ENCODE measurements around the gene NSD2.
"Not testable (repeated sequence)": the region's sequence is repeated elsewhere in the genome, so short reads cannot be mapped to it uniquely, and the experiment has no call there.

Gene NSD2

DNA sequence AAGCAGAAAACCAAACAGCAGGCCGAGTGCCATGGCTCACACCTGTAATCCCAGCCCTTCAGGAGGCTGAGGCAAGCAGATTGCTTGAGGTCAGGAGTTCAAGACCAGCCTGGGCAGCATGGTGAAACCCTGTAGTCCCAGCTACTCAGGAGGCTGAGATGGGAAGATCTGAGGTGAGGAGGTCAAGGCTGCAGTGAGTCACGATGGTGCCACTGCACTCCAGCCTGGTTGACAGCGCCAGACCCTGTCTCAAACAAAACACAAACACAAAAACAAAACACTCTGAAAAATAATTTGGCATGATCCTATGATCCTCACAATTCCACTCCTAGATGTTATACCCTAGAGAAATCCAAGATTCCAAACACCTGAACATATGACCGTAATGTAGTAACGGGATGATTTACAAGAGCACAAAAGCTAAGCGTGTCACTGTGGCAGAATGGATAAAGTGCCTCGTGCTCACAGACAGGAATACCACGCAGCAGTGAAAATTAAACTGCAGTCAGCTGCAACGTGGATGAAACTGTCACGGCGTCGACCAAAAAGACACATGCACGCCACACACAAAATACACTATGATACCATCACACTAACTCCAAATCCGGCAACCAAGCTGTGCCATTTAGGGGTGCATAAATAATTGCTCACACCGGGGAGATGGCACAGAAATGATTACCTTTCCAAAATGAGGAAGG lies 135.9 kb downstream of the NSD2 start:
- no peak for DNase-seq (ENCODE audit: low spot score)

DNA sequence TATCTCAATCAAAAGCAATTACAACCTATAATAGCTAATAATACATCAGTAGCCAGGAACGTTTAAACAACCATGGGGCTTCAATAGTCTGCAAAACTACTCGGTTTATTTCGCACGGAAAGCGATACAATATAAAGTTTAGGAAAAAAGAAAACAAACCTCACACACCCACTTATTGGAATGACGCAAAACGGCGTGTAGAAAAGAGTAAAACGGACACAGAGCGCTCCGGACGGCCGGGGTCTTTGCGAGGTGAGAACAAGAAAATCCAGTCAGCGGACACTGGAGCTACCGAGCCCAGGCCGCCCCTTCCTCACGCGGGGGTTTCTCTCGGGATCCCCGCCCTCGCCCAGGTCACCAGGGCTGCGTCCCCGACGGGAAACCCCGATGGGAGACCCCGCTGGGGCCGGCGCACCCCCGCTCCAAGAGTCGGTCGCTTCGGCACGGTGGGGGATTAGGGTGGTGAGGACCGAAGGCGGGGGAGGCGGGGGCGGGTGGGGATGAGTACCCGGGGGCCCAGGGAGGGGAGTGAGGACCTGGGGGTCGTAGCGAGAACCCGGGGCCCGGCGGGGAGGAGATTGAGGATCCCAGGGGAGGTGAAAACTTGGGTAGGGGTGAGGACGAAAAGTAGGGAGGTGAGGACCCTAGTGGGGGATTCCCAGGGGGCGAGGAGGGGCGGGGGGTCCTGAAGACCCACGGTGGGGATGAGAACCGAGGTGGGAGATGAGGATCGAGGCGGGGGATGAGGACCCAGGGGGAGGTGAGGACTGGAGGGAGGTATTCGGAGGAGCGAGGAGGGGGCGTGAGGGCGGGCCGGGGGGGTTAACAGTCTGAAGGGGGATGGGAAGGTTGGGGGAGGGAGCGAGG lies 136.8 kb downstream of the NSD2 start:
- DNase-seq (ENCODE audit: low spot score), result no peak

DNA sequence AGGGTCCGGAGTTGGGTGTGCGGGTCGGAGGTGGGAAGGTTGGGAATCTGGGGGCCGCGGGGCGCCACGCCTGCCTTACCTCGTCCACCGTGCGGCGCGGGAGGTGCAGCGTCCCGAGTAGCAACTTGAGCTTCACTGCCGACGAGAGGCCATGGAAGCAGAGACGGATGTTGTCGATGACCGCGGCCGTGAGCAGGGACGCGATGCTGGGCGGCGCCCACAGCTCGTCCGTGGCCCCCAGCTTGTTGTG lies 137.4 kb downstream of the NSD2 start:
- no peak for DNase-seq (ENCODE audit: low spot score)

DNA sequence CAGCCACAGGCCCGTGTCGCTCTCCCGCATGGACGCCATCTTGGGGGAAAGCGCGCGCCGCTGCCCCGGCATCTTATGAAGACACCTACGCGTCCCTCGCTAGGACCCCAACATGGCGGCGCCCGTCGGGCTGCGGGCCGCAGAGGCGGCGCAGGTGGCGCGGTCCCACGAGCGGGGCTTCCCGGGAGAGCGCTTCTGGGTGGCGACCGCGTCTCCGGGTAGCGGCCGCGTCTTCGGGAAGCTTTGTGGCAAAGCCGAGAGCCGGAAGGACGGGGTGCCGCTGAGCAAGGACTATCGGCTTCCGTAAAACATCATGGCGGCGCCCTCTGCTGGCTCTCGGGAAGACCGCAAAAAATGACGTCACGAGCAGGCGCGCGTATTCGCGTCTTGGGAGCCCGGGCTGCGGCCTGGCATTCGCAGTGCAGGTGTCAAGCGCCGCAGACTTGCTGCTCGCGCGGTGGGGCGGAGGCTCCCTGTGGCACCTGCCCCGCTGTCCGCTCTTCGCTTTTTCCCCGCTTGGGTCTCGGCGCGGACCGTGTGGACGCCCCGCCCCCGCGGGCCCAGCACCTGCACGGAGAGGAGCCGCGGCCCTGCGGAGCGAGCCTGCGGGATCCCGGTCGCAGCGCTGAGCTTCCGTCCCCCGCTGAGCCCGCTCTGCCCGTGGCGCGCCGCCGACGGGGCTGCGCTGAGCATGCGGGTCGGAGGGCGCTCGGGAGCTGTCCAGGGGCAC lies 137.9 kb downstream of the NSD2 start, which contains the start of gene NELFA:
Gene NELFA (minus strand): TSS at position 54 of the 730 bp plus-strand sequence. CDS start 15 bp downstream, at position 39.
- peak; percentile 97 for DNase-seq (ENCODE audit: low spot score)

DNA sequence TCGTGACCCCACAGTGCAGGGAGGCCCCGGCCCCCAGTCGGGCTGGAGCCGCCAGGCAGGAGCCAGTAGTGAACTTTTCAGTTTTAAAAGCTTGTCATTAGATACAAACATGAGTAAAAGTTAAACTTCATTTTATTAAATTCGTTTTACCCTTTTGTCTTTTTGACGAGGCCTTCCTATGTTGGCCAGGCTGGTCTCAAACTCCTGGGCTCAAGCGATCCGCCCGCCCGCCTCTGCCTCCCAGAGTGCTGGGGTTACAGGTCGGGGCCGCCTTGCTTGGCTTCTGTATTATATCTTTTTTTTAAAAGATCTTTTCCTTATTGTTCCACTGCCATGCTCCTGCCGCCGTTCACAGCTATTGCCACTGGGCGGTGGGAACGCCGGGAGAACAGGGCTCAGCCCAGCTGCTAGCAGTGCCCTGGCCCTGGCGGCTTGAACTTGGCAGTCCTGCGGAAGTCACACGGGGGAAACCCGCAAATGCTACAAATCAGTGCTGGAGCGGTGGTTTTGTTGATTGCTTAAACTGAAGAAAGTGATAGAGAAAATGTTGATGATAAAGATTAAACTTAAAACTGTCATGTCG lies 138.5 kb downstream of the NSD2 start:
- peak; percentile 81 for DNase-seq (ENCODE audit: low spot score)

DNA sequence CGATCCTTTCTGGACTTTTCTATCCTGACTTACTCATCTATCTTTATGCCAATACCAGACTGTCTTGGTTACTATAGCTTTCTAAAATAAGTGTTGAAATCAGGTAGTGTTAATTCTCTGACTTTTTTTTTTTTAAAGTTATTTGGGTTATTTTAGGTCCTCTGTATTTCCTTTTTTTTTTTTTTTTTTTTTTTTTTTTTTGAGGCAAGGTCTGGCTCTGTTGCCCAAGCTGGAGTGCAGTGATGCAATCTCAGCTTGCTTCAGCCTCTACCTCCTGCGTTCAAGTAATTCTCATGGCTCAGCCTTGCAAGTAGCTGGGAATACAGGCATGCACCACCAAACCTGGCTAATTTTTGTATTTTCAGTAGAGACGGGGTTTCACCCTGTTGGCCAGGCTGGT lies 140.4 kb downstream of the NSD2 start:
- DNase-seq (ENCODE audit: low spot score), result no peak

DNA sequence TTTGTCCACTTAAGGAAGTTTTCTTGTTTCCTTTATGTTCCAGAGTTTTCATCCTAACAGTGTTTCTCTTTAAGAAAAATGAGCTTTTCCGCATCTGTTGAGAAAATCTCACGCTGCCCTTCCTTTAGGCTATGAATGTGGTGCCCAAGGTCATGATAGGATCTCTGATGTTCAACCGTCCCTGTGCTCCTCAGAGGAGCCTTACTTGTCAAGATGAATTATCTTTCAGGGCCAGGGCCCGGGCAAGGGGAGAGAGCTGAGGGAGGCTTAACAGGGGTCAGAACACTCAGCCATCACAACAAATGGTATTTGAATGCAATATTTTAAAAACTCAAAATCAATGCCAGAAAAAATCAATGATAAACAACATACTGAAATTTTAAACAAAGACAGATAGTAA lies 143.8 kb downstream of the NSD2 start:
- DNase-seq (ENCODE audit: low spot score), result no peak

DNA sequence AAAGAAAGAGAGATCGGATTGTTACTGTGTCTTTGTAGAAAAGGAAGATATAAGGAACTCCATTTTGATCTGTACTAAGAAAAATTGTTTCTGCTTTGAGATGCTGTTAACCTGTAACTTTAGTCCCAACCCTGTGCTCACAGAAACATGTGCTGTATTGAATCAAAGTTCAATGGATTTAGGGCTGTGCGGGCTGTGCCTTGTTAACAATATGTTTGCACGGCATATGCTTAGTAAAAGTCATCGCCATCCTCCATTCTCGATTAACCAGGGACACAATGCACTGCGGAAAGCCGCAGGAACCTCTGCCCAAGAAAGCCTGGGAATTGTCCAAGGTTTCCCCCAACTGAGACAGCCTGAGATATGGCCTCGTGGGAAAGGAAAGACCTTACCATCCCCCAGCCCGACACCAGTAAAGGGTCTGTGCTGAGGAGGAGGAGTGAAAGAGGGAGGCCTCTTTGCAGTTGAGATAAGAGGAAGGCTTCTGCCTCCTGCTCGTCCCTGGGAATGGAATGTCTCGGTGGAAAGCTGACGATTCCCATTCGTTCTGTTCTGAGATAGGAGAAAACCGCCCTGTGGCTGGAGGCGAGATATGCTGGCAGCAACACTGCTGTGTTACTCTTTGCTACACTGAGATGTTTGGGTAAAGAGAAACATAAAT lies 150.3 kb downstream of the NSD2 start:
- not testable (repeated sequence) for DNase-seq (ENCODE audit: low spot score)

DNA sequence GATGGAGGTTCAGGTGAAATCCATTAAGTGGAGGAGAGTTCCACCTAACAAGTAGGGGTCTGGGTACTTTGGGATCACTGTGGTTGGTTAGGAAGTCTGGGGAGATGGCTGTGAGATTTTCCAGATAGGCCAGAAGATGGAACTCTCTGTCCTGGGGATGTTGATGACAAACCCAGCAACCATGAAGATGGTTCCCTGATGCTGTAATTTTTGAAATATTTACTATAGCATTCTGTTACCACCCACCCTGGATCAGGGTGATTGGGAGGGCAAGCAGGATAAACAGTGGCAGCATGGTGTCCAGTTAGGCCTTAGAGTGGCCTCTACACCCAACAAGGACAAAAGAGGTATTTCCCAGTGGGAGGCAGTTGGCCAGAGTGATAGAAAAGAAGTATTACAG lies 153.5 kb downstream of the NSD2 start:
- no peak for DNase-seq (ENCODE audit: low spot score)

DNA sequence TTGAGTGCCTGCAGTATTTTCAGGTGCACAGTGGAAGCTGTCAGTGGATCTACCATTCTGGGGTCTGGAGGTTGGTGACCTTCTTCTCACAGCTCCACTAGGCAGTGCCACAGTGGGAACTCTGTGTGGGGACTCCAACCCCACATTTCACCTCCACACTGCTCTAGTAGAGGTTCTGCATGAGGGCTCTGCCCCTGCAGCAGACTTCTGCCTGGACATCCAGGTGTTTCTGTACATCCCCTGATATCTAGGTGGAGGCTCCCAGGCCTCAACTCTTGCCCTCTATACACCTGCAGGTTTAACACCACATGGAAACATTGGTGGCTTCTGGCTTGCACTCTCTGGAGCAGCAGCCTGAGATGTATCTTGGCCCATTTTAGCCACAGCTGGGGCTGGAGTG lies 154.6 kb downstream of the NSD2 start:
- DNase-seq (ENCODE audit: low spot score), result no peak

DNA sequence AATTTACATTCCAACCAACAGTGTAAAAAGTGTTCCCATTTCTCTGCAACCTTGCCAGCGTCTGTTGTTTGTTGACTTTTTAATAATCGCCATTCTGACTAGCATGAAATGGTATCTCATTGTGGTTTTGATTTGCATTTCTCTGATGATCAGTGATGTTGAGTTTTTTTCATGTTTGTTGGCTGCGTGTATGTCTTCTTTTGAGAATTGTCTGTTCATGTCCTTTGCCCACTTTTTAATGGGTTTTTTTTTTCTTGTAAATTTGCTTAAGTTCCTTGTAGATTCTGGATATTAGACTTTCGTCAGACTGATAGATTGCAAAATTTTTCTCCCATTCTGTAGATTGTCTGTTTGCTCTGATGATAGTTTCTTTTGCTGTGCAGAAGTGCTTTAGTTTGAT lies 155.9 kb downstream of the NSD2 start:
- not testable (repeated sequence) for DNase-seq (ENCODE audit: low spot score)

DNA sequence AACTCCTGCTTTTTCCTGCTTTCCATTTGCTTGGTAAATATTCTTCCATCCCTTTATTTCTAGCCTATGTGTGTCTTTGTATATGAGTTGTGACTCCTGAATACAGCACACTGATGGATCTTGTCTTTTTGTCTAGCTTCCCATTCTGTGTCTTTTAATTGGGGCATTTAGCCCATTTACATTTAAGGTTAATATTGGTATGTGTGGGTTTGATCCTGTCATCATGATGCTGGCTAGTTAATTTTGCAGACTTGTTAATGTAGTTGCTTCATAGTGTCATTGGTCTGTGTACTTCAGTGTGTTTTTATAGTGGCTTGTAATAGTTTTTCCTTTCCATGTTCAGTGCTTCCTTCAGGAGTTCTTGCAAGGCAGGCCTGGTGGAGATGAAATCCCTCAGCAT lies 160.0 kb downstream of the NSD2 start:
- DNase-seq (ENCODE audit: low spot score), result not testable (repeated sequence)

All from AG08396 (cell line).